ENCODE data around the gene CDCP1.

- TF ChIP-seq, protein P1, sequence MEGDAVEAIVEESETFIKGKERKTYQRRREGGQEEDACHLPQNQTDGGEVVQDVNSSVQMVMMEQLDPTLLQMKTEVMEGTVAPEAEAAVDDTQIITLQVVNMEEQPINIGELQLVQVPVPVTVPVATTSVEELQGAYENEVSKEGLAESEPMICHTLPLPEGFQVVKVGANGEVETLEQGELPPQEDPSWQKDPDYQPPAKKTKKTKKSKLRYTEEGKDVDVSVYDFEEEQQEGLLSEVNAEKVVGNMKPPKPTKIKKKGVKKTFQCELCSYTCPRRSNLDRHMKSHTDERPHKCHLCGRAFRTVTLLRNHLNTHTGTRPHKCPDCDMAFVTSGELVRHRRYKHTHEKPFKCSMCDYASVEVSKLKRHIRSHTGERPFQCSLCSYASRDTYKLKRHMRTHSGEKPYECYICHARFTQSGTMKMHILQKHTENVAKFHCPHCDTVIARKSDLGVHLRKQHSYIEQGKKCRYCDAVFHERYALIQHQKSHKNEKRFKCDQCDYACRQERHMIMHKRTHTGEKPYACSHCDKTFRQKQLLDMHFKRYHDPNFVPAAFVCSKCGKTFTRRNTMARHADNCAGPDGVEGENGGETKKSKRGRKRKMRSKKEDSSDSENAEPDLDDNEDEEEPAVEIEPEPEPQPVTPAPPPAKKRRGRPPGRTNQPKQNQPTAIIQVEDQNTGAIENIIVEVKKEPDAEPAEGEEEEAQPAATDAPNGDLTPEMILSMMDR (IDR thresholded peaks at IDR 0.05), result no peak
- TF ChIP-seq POLR2A (IDR thresholded peaks at IDR 0.05), result no peak
Measured at GRCh38 chr3:45071075-45071474, 75.1 kb downstream of the CDCP1 start.
